GM12892 (cell line): Measurements from ENCODE around the gene CLIP1.
"Not testable (repeated sequence)": the region's sequence is repeated elsewhere in the genome, so short reads cannot be mapped to it uniquely, and the experiment has no call there.

Source experiments
- POLR2A ChIP-seq: IDR thresholded peaks from 2 replicates; pipeline ENCODE4 v1.6.1; 2011; ENCODE audit warnings: low read depth, low read length, control low read depth
- POLR2AphosphoS5 ChIP-seq: IDR thresholded peaks from 2 replicates; pipeline ENCODE4 v1.6.1; 2011; ENCODE audit warnings: low read depth, low read length, control low read depth

- not testable (repeated sequence) for TF ChIP-seq POLR2AphosphoS5, POLR2A
Measured at GRCh38 chr12:122464317-122465042, 42.0 kb upstream of the CLIP1 start.
